Mesenteric fat pad (tissue), 1 donor: ENCODE measurements around the gene ENDOD1. TPM values are rescaled to one million over a fixed set of nuclear protein-coding genes. Genes with fewer than 3 reads are reported as not detected.
"Not testable (repeated sequence)": the region's sequence is repeated elsewhere in the genome, so short reads cannot be mapped to it uniquely, and the experiment has no call there.

Experiments used
- DNase-seq: peaks from one replicate; pipeline ENCODE4 v3.0.0-alpha.2; 2020; ENCODE audit warnings: low spot score
- total RNA-seq: library from RNA; stranded (reverse); fragmentation: NEBNext Ultra II Directional; extraction: Animal tissue kit (Norgen Biotek cat#: 25700); gene quantifications from one replicate; pipeline ENCODE4 v1.2.1, GENCODE V29; 2021
- donor health status: DM: yes; HTN: yes; CAD: no.

ENDOD1 gene
- total RNA-seq, 1 donor from 2014 or later, result 16.8 TPM

GRCh38 chr11:95100856-95101507, 11.3 kb downstream of the ENDOD1 start:
- no peak for DNase-seq

- DNase-seq, result no peak
Observed at GRCh38 chr11:95101935-95102334, 12.3 kb downstream of the ENDOD1 start.

- DNase-seq, result no peak
Observed at GRCh38 chr11:95102733-95103132, 13.1 kb downstream of the ENDOD1 start.

GRCh38 chr11:95103701-95104100, 14.1 kb downstream of the ENDOD1 start:
- DNase-seq, result no peak

- DNase-seq, result no peak
Observed at GRCh38 chr11:95104121-95104830, 14.6 kb downstream of the ENDOD1 start.

- DNase-seq, result no peak
Observed at GRCh38 chr11:95104856-95105255, 15.2 kb downstream of the ENDOD1 start.

GRCh38 chr11:95108159-95108611, 18.5 kb downstream of the ENDOD1 start:
- DNase-seq, result no peak

- DNase-seq, result no peak
Observed at GRCh38 chr11:95108671-95109551, 19.3 kb downstream of the ENDOD1 start.

- DNase-seq, result not testable (repeated sequence)
Observed at GRCh38 chr11:95111471-95111870, 21.8 kb downstream of the ENDOD1 start.

- no peak for DNase-seq
Observed at GRCh38 chr11:95111923-95112540, 22.4 kb downstream of the ENDOD1 start.

GRCh38 chr11:95115597-95115996, 26.0 kb downstream of the ENDOD1 start:
- no peak for DNase-seq

GRCh38 chr11:95119361-95120060, 29.9 kb downstream of the ENDOD1 start:
- DNase-seq, result no peak

GRCh38 chr11:95121698-95122097, 32.1 kb downstream of the ENDOD1 start:
- DNase-seq, result no peak

- no peak for DNase-seq
Observed at GRCh38 chr11:95123556-95123955, 33.9 kb downstream of the ENDOD1 start.

- DNase-seq, result no peak
Observed at GRCh38 chr11:95128602-95129001, 39.0 kb downstream of the ENDOD1 start.

- no peak for DNase-seq
Observed at GRCh38 chr11:95132956-95133355, 43.3 kb downstream of the ENDOD1 start.

- no peak for DNase-seq
Observed at GRCh38 chr11:95134491-95134890, 44.8 kb downstream of the ENDOD1 start.

- no peak for DNase-seq
Observed at GRCh38 chr11:95135155-95135554, 45.5 kb downstream of the ENDOD1 start.

- no peak for DNase-seq
Observed at GRCh38 chr11:95135880-95136279, 46.2 kb downstream of the ENDOD1 start.

GRCh38 chr11:95136747-95137146, 47.1 kb downstream of the ENDOD1 start:
- DNase-seq, result not testable (repeated sequence)

- DNase-seq, result no peak
Observed at GRCh38 chr11:95137299-95137698, 47.7 kb downstream of the ENDOD1 start.
